Activated naive CD8-positive, alpha-beta T cell treated with anti-CD3 and anti-CD28 coated beads, Interleukin-2, amount 50 U/mL, for 24 hours (primary cell): ENCODE data around the gene ATM.
"Not testable (repeated sequence)": the region's sequence is repeated elsewhere in the genome, so short reads cannot be mapped to it uniquely, and the experiment has no call there.

ENCODE experiments used
- ATAC-seq: fragments of 150-1000 bp; cut with Tn5 transposase; one replicate; pipeline ENCODE4 v1.10.0; 2021
- DNase-seq: peaks from one replicate; pipeline ENCODE4 v3.0.0; 2021
- H3K27ac Mint-ChIP-seq: one replicate; pipeline ENCODE4 v1.8.0; 2021; ENCODE audit warnings: mild to moderate bottlenecking, mixed read lengths
- H3K27me3 Mint-ChIP-seq: one replicate; pipeline ENCODE4 v1.8.0; 2021; ENCODE audit warnings: mixed read lengths
- H3K36me3 Mint-ChIP-seq: one replicate; pipeline ENCODE4 v1.8.0; 2021; ENCODE audit warnings: low read depth, mixed read lengths
- H3K4me1 Mint-ChIP-seq: one replicate; pipeline ENCODE4 v1.8.0; 2021; ENCODE audit warnings: mixed read lengths
- H3K4me3 Mint-ChIP-seq: one replicate; pipeline ENCODE4 v1.8.0; 2021; ENCODE audit warnings: mild to moderate bottlenecking, moderate library complexity, mixed read lengths
- H3K9me3 Mint-ChIP-seq: one replicate; pipeline ENCODE4 v1.8.0; 2021; ENCODE audit warnings: mixed read lengths

ATM gene

DNA sequence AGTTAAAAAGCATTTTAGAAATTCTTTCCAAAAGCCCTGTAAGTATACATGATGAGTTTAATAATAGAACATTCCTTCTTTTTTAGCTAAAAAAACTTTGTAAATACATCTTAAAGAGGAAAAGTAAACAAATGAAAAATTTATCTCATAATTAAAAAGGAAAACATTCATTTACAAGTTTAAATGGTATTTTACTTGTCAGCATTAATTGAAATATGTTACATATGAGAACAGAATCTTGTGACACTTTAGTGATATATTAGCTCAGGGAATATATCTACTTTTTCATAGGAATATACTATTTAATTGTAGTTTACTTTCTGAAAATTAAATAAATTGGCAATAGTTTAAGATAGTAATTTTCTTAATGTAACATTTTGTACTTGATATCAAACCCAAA is 66.2 kb downstream of the ATM start:
- not testable (repeated sequence) for H3K27ac Mint-ChIP-seq, H3K9me3 Mint-ChIP-seq, H3K27me3 Mint-ChIP-seq, DNase-seq, H3K4me3 Mint-ChIP-seq, ATAC-seq
- Mint-ChIP-seq H3K36me3 (peaks cover 48% of the 10 kb centered on the region), H3K4me1 (peaks cover 17% of the 10 kb centered on the region)

DNA sequence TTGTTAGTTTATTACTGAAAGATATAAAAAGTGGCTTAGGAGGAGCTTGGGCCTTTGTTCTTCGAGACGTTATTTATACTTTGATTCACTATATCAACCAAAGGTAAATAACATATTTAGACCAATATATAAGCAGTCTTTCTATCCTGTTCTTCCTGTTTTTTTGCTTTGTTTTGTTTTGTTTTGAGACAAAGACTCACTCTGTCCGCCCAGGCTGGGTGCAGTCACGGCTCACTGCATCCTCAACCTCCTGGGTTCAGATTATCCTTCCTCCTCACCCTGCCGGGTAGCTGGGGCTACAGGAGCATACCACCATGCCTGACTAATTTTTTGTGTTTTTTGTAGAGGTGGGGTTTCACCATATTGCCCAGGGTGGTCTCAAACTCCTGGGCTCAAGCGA is 66.8 kb downstream of the ATM start:
- no peak overlapping the region for H3K27ac Mint-ChIP-seq
- H3K36me3 Mint-ChIP-seq = peaks cover 46% of the 10 kb centered on the region
- no peaks in the 10 kb centered on the region for H3K27me3 Mint-ChIP-seq
- no peaks in the 10 kb centered on the region for H3K9me3 Mint-ChIP-seq
- no peak overlapping the region for H3K4me3 Mint-ChIP-seq
- peaks cover 15% of the 10 kb centered on the region for H3K4me1 Mint-ChIP-seq
- no peak for ATAC-seq
- DNase-seq = no peak

DNA sequence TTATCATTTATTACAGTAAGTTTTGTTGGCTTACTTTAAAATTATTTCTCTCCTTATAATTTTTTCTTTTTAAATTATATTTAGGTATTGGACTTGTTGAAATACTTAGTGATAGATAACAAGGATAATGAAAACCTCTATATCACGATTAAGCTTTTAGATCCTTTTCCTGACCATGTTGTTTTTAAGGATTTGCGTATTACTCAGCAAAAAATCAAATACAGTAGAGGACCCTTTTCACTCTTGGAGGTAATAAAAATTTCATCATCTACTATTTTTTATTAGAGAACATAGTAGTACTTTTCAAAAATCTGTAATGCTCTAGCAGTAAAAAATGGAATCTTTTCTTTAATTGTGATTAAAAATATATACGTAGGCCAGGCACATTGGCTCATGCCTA is 70.4 kb downstream of the ATM start:
- peaks cover 28% of the 10 kb centered on the region for H3K36me3 Mint-ChIP-seq
- H3K4me1 Mint-ChIP-seq = peaks cover 5% of the 10 kb centered on the region
- DNase-seq (no peak), ATAC-seq (no peak)
- H3K9me3 Mint-ChIP-seq = no peaks in the 10 kb centered on the region
- H3K4me3 Mint-ChIP-seq = no peak overlapping the region
- no peaks in the 10 kb centered on the region for H3K27me3 Mint-ChIP-seq
- no peak overlapping the region for H3K27ac Mint-ChIP-seq

DNA sequence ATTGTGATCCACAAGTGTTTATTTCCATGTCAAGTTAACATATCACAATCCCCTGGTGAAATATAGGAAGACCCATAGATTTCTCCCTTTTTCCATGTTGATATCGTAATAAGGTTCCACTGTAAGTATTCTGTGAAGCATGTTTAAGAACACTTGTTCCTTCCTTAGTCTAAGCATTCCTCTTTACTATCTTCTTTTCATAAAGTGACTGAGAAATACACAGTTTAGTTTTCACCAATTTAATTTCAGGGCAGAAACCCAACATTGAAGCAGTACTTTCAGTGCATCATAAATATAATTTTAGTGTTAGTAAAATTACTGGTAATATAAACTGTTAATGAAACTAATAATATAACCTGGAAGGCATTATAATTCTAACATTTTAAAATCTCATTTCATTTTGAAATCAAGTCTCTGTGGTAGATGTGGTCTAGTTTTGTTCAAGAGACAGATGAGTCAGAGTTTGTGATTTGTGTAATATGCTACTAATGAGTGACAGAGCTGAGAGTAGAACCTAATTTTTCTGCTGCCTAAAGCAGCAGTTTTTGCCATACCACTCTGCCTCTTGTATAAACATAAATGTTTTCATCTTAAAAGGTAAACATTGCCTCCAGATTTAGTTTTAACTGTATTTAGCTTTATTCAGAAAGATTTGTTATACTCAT is 79.4 kb downstream of the ATM start:
- peak overlapping the region; percentile 37 for H3K27ac Mint-ChIP-seq
- H3K36me3 Mint-ChIP-seq = peaks cover 38% of the 10 kb centered on the region
- peaks cover 42% of the 10 kb centered on the region for H3K4me1 Mint-ChIP-seq
- H3K4me3 Mint-ChIP-seq = no peak overlapping the region
- ATAC-seq (peak; percentile 97), DNase-seq (no peak)
- no peaks in the 10 kb centered on the region for H3K9me3 Mint-ChIP-seq
- no peaks in the 10 kb centered on the region for H3K27me3 Mint-ChIP-seq

DNA sequence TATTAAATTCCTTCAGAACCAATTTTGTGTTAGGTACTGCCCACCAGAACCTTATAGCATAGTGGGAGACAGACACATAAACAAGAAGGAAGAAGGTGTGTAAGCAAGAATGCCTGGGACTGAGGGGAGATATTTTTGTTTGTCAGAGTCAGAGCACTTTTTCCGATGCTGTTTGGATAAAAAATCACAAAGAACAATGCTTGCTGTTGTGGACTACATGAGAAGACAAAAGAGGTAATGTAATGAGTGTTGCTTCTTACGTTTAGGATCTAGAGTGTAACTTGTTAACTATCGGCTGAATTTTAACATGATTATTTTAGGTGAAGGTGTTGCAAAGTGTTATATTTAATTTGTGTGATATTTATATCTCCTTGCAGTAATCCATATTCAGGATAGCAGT is 84.9 kb downstream of the ATM start:
- Mint-ChIP-seq H3K4me3 (no peak overlapping the region), H3K27ac (no peak overlapping the region), H3K9me3 (no peaks in the 10 kb centered on the region), H3K4me1 (peaks cover 41% of the 10 kb centered on the region), H3K36me3 (peaks cover 34% of the 10 kb centered on the region), H3K27me3 (no peaks in the 10 kb centered on the region)
- DNase-seq (no peak), ATAC-seq (no peak)

DNA sequence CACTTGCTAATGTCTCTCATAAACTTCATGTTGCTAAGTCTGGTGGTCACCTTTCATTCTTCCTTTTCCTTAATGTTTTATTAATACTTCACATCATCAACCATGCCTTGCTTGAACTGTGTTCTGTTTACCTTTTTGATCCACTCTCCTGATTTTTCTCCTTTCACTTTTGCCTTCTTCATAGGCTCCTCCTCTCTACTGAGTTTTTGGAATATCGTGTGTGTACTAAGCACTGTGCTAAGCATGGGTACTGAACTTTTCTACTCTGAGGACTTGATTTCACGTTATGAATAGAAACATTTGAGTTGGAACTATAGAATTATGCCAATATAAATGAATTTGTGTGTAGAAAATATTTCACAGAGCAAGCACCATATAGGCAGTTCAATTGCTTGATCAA is 90.6 kb downstream of the ATM start:
- Mint-ChIP-seq H3K27me3 (no peaks in the 10 kb centered on the region), H3K27ac (peak overlapping the region; percentile 55)

DNA sequence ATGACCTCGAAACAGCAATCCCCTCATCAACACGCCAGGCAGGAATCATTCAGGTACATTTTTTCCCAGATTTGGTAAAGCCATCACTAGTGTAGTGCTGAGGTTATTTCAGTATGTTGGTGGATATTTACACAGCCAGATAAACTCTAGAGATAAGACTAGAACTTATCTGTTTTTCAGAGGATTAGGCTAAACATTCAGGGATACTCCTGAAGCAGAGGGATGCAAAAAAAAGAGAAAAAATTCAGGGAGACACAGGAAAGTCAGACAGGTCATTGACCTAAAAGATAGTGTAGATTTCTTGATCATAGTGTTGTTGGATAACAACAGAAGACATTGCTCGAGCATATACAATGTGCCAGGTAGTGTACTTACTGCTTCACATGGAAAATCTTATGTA is 93.2 kb downstream of the ATM start:
- DNase-seq = no peak

More for the DNA sequence above, 90.6 kb downstream of the ATM start:
- H3K36me3 Mint-ChIP-seq = peaks cover 30% of the 10 kb centered on the region
- DNase-seq (no peak), ATAC-seq (no peak)
- H3K4me1 Mint-ChIP-seq = peaks cover 27% of the 10 kb centered on the region
- H3K9me3 Mint-ChIP-seq = no peaks in the 10 kb centered on the region
- H3K4me3 Mint-ChIP-seq = no peak overlapping the region

DNA sequence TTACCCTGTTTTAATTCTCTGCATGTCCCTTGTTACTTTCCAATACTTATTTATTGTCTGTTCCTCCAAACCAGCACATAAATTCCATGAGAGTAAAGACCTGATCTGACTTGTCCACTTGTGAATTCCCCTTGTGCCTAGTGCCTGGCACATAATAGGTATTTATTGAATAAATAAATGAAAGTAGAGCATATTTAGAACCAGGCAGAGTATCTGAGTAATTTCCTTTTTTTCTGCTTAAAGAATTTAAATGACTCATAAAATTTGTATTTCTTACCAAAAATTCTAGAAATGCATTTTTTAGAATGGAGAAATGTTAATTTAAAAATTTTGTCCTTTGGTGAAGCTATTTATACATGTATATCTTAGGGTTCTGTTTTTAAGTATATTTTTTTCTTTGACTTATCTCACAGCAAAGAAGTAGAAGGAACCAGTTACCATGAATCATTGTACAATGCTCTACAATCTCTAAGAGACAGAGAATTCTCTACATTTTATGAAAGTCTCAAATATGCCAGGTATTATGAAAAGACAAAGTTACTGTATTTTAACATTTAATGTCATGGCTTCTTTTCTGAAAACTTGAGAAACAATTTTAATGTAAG is 96.8 kb downstream of the ATM start:
- no peaks in the 10 kb centered on the region for H3K9me3 Mint-ChIP-seq
- ATAC-seq (no peak), DNase-seq (no peak)
- H3K27ac Mint-ChIP-seq = peak overlapping the region; percentile 64
- H3K4me1 Mint-ChIP-seq = peaks cover 18% of the 10 kb centered on the region
- peaks cover 29% of the 10 kb centered on the region for H3K36me3 Mint-ChIP-seq
- H3K27me3 Mint-ChIP-seq = no peaks in the 10 kb centered on the region
- H3K4me3 Mint-ChIP-seq = no peak overlapping the region

More for the DNA sequence above, 93.2 kb downstream of the ATM start:
- H3K36me3 Mint-ChIP-seq = peaks cover 26% of the 10 kb centered on the region
- peak overlapping the region; percentile 8 for H3K27ac Mint-ChIP-seq
- H3K27me3 Mint-ChIP-seq = no peaks in the 10 kb centered on the region
- no peak for ATAC-seq
- no peak overlapping the region for H3K4me3 Mint-ChIP-seq
- peaks cover 23% of the 10 kb centered on the region for H3K4me1 Mint-ChIP-seq
- no peaks in the 10 kb centered on the region for H3K9me3 Mint-ChIP-seq

DNA sequence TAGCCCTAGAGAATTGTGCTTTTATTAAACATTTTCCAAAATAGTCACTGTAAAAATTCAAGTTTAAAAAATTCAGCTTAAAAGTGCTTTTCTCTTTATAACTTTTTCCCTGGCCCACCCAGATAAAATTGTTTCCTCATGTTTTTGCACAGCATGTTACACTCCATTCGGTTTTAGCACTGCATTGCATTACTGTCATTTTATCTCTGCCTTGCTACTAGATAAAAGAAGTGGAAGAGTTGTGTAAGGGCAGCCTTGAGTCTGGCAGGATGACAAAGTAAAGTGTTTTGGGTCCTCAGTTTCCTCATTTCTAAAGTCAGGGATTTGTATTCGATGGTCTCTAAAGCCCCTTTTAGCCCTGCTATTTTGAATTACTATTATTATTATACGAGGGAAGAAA is 99.8 kb downstream of the ATM start:
- no peaks in the 10 kb centered on the region for H3K9me3 Mint-ChIP-seq
- H3K4me1 Mint-ChIP-seq = peaks cover 19% of the 10 kb centered on the region
- no peak overlapping the region for H3K4me3 Mint-ChIP-seq
- peaks cover 28% of the 10 kb centered on the region for H3K36me3 Mint-ChIP-seq
- DNase-seq (no peak), ATAC-seq (no peak)
- no peak overlapping the region for H3K27ac Mint-ChIP-seq
- H3K27me3 Mint-ChIP-seq = no peaks in the 10 kb centered on the region

DNA sequence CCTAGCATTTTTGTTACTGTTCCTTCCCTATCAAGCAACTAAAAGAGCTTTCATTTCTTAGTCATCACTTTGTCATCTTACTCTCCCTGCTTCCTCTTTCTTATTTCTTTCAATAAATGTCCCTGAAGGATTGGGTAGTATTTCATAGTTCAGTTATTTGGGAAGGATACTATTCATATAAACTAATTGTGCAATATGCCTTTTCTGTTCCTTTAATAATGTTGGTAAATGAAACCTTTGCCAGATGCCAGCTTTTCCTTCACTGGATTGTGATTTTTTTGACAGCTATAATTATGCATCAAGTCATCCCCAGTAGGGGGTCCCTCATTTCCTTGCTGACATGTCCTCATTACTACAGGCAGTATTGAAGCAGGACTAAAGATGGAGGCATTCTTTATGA is 101.7 kb downstream of the ATM start:
- Mint-ChIP-seq H3K4me1 (peaks cover 12% of the 10 kb centered on the region), H3K27ac (no peak overlapping the region), H3K36me3 (peaks cover 24% of the 10 kb centered on the region), H3K9me3 (no peaks in the 10 kb centered on the region), H3K27me3 (no peaks in the 10 kb centered on the region), H3K4me3 (no peak overlapping the region)
- no peak for ATAC-seq
- DNase-seq = no peak

DNA sequence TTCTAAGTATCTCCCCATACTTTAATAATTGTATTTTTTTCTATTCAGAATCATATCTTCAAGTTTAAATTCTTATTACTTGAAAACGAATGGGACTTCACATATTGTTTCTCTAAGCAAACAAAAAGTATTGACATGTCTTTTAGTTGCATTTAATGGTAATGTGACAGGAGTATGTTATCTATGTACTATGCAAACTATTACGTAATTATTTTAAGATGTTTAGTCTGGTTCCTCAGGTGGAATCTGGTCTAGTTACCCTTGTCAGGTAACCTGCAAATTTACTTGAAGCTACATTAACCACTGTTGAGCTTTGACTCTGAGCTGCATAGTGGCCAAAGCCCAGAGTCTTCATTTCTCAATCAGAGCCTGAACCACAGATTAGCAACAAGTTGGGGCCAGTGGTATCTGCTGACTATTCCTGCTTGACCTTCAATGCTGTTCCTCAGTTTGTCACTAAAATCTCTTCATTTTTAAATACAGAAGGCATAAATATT is 110.6 kb downstream of the ATM start:
- Mint-ChIP-seq H3K27me3 (no peaks in the 10 kb centered on the region), H3K27ac (no peak overlapping the region), H3K4me1 (peaks cover 2% of the 10 kb centered on the region), H3K4me3 (no peak overlapping the region), H3K36me3 (peaks cover 32% of the 10 kb centered on the region), H3K9me3 (no peaks in the 10 kb centered on the region)
- DNase-seq (no peak), ATAC-seq (no peak)

DNA sequence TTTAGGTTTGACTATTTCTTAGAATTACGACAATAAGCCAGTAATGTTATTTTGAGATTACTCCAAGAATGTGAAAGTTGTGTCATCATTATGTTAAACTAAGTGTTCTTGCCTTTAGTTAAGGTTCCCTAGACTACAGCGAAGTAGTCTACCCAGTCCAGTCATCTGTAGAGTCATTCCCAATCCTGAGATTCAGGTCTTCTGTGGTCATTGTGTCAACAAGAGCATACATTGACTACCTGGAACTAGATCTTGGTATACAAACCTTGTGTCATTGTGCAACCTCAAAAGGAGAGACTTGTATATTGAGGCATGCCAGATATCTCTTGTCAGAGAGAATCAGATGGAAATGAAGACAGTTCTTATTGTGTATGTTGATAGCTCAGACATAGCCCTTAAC is 115.9 kb downstream of the ATM start:
- DNase-seq = no peak
- Mint-ChIP-seq H3K27me3 (no peaks in the 10 kb centered on the region), H3K4me1 (peaks cover 29% of the 10 kb centered on the region), H3K27ac (no peak overlapping the region), H3K4me3 (no peak overlapping the region), H3K9me3 (no peaks in the 10 kb centered on the region), H3K36me3 (peaks cover 24% of the 10 kb centered on the region)
- no peak for ATAC-seq

DNA sequence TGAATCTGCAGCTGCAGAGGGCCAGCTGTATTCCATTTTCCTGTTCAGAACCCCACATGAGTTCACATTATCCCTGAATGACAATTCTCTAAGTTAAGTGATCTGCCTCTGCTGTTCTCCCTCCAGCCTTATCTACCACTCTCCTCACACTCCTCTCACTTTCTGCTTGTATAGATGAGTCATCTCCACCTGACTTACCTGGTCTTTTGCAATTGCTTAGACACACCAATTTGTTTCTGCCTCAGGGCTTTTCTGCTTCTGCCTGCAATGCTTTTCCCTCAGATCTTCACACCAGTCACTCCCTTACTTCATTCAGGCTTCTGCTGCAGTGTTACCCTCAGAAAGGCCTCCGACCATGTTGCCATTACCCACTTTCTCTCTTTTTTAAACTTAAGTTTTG is 118.1 kb downstream of the ATM start:
- no peak overlapping the region for H3K27ac Mint-ChIP-seq
- DNase-seq (no peak), ATAC-seq (peak; percentile 80)
- no peaks in the 10 kb centered on the region for H3K27me3 Mint-ChIP-seq
- no peaks in the 10 kb centered on the region for H3K9me3 Mint-ChIP-seq
- no peak overlapping the region for H3K4me3 Mint-ChIP-seq
- peaks cover 37% of the 10 kb centered on the region for H3K4me1 Mint-ChIP-seq
- peaks cover 16% of the 10 kb centered on the region for H3K36me3 Mint-ChIP-seq

DNA sequence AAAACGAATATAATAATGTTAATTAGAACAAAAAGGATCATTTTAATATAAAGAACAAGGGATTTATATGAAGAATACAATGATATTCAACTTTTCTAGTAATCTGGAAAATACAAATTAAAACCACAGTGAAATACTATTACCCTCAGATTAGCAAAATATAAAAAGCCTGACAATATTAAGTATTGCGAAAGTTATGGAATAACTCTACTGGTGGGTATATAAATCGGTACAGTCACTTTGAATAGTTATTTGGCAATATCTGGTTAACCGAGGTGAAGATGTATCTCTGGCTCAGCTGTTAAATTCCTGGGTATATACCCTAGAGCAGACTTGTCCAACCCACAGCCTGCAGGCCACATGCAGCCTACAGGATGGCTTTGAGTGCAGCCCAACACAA is 118.8 kb downstream of the ATM start:
- peaks cover 15% of the 10 kb centered on the region for H3K36me3 Mint-ChIP-seq
- no peak overlapping the region for H3K4me3 Mint-ChIP-seq
- no peak for DNase-seq
- no peaks in the 10 kb centered on the region for H3K27me3 Mint-ChIP-seq
- peaks cover 37% of the 10 kb centered on the region for H3K4me1 Mint-ChIP-seq
- ATAC-seq = no peak
- no peak overlapping the region for H3K27ac Mint-ChIP-seq
- H3K9me3 Mint-ChIP-seq = no peaks in the 10 kb centered on the region

DNA sequence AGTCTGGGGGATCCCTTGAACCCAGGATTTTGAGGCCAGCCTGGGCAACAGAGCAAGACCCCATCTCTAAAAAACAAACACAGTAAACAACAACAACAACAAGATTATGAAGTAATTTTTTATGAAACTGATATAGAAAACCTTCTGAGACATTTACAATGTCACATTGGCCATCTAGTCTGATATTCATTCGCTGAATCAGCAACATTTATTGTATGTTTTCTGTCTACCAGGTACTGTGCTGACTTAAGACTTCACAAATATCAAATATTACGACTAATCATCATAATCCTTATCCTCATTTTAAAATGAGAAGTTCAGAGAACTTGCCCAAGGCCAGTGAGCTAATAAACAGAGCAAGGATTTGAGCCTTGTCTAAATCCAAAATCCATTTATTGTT is 120.8 kb downstream of the ATM start:
- Mint-ChIP-seq H3K27ac (no peak overlapping the region), H3K36me3 (peaks cover 13% of the 10 kb centered on the region), H3K4me3 (no peak overlapping the region)

More for the DNA sequence above, 120.8 kb downstream of the ATM start:
- DNase-seq (no peak), ATAC-seq (no peak)
- H3K4me1 Mint-ChIP-seq = peaks cover 35% of the 10 kb centered on the region
- H3K9me3 Mint-ChIP-seq = no peaks in the 10 kb centered on the region
- no peaks in the 10 kb centered on the region for H3K27me3 Mint-ChIP-seq
